Esophagus muscularis mucosa (tissue), 4 donors: Measurements from ENCODE around the gene CFH. TPM values are rescaled to one million over a fixed set of nuclear protein-coding genes. Genes with fewer than 3 reads are reported as not detected.
A peak's percentile ranks its signal among the peaks of the same experiment; 100 is the strongest.
"Not testable (repeated sequence)": the region's sequence is repeated elsewhere in the genome, so short reads cannot be mapped to it uniquely, and the experiment has no call there.

Experiments used
- DNase-seq: peaks from one replicate; pipeline ENCODE4 v3.0.0-alpha.2; 2017; ENCODE audit errors: extremely low spot score
- H3K27ac ChIP-seq, 4 donors: fragments of 200-600 bp; sonication (generic); replicated peaks in 1 of 4; 1 replicate in 3 of 4; 2 replicates in 1 of 4; pipeline ENCODE4 v1.5.1; 2016 to 2019; ENCODE audit warnings: mild to moderate bottlenecking in 1 of 4
- H3K27me3 ChIP-seq, 4 donors: fragments of 200-600 bp; sonication (generic); one replicate each; pipeline versions ENCODE4 v1.5.1 to v1.6.0; 2016 to 2019
- H3K36me3 ChIP-seq, 4 donors: fragments of 200-600 bp; sonication (generic); one replicate each; pipeline ENCODE4 v1.5.1; 2016 to 2019
- H3K4me1 ChIP-seq, 4 donors: fragments of 200-600 bp; sonication (generic); one replicate each; pipeline ENCODE4 v1.5.1; 2016 to 2019
- H3K4me3 ChIP-seq, 4 donors: fragments of 200-600 bp; sonication (generic); 1 replicate in 2 of 4; 2 replicates in 2 of 4; pipeline ENCODE4 v1.5.1; 2016 to 2019; ENCODE audit warnings: mild to moderate bottlenecking in 4 of 4, moderate library complexity in 1 of 4
- H3K9me3 ChIP-seq, 4 donors: fragments of 200-600 bp; sonication (generic); 1 replicate in 3 of 4; 2 replicates in 1 of 4; pipeline ENCODE4 v1.5.1; 2016 to 2019
- EP300 ChIP-seq: sonication (generic); formaldehyde crosslinking; IDR thresholded peaks from one replicate; pipeline ENCODE4 v1.6.1; 2017; ENCODE audit warnings: antibody characterized with exemption
- POLR2A ChIP-seq: fragments of 450-650 bp; IDR thresholded peaks from one replicate; pipeline ENCODE4 v1.6.1; 2017; ENCODE audit warnings: antibody characterized with exemption, moderate library complexity, mild to moderate bottlenecking, low read depth
- POLR2AphosphoS5 ChIP-seq, 2 donors: sonication (generic); formaldehyde crosslinking; IDR thresholded peaks; one replicate each; pipeline ENCODE4 v1.6.1; 2017; ENCODE audit warnings: antibody characterized with exemption in 2 of 2
- WGBS: methylation state at CpG from one replicate; pipeline ENCODE4 v1.1.5; 2018; 5-methylcytosine and 5-hydroxymethylcytosine counted together
- intact Hi-C: fragments of 100-400 bp; cut with DNase I; formaldehyde crosslinking; loops from one replicate; pipeline ENCODE4 v1.15.1; 2023
- total RNA-seq, 4 donors: library from RNA; depleted of rRNA; stranded (reverse); fragments of >200 nt; gene quantifications; one replicate each; pipeline versions ENCODE4 v1.1.0 to v1.2.1, GENCODE V29; 2016
- TF ChIP-seq, protein P1 (sequence below), 3 experiments: fragments of 200-600 bp in 2 of 3; fragments of 450-650 bp in 1 of 3; sonication (generic) in 2 of 3; IDR thresholded peaks; one replicate each; pipeline ENCODE4 v1.5.1; 2017 to 2019; ENCODE audit warnings: antibody characterized with exemption in 3 of 3, mild to moderate bottlenecking in 2 of 3, moderate library complexity in 1 of 3

CFH gene
- total RNA-seq, 4 donors from 2014 or later = 36.1 to 63.8 (median 53.1) TPM

DNA sequence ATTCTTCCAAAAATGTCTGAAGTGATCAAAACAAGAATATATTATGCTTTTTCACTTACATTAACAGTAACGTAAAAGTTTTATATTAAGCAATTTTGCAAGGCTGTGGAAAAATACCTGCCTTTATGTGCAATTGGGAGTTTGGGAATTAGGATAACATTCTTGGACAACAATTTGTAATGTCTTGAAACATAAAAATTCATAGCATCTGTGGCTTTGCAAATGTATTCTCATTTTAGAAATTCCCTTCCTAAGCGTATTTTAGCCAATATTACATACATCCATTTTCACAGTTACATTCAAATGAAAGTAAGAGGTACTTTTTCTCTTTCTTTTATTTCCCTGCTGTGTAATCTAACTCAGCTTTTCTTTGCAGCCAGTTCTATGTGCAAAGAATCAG, 13.4 kb upstream of the CFH start:
- no peak overlapping the region for H3K4me3 ChIP-seq
- no peaks in the 10 kb centered on the region for H3K9me3 ChIP-seq
- 91% methylated on average over 2 of the region's 2 CpGs for WGBS
- TF ChIP-seq POLR2AphosphoS5 (IDR thresholded peaks at IDR 0.05) = no peak
- TF ChIP-seq EP300 = no peak
- TF ChIP-seq POLR2A = no peak
- TF ChIP-seq, protein P1, sequence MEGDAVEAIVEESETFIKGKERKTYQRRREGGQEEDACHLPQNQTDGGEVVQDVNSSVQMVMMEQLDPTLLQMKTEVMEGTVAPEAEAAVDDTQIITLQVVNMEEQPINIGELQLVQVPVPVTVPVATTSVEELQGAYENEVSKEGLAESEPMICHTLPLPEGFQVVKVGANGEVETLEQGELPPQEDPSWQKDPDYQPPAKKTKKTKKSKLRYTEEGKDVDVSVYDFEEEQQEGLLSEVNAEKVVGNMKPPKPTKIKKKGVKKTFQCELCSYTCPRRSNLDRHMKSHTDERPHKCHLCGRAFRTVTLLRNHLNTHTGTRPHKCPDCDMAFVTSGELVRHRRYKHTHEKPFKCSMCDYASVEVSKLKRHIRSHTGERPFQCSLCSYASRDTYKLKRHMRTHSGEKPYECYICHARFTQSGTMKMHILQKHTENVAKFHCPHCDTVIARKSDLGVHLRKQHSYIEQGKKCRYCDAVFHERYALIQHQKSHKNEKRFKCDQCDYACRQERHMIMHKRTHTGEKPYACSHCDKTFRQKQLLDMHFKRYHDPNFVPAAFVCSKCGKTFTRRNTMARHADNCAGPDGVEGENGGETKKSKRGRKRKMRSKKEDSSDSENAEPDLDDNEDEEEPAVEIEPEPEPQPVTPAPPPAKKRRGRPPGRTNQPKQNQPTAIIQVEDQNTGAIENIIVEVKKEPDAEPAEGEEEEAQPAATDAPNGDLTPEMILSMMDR (IDR thresholded peaks at IDR 0.05) = no peak
- H3K4me1 ChIP-seq = no peaks in the 10 kb centered on the region
- intact Hi-C loops = no loop called here
- DNase-seq = no peak
- no peak overlapping the region for H3K27ac ChIP-seq
- no peaks in the 10 kb centered on the region for H3K36me3 ChIP-seq
- H3K27me3 ChIP-seq = no peaks in the 10 kb centered on the region

DNA sequence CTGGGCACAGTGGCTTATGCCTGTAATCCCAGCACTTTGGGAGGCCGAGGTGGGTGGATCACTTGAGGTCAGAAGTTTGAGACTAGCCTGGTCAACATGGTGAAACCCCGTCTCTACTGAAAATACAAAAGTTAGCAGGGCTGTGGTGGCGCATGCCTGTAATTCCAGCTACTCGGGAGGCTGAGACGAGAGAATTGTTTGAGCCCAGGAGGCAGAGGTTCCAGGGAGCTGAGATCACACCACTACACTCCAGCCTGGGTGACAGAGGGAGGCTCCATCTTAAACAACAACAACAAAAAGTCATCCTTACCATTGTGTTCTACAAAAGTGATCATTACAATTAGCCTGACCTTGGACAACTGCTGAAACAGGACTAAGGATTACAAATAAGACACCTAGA, 12.6 kb upstream of the CFH start:
- DNase-seq, H3K36me3 ChIP-seq, H3K27ac ChIP-seq, H3K4me1 ChIP-seq, intact Hi-C loops, H3K27me3 ChIP-seq, H3K9me3 ChIP-seq, H3K4me3 ChIP-seq: not testable (repeated sequence)
- 79% methylated on average over 5 of the region's 5 CpGs for WGBS

DNA sequence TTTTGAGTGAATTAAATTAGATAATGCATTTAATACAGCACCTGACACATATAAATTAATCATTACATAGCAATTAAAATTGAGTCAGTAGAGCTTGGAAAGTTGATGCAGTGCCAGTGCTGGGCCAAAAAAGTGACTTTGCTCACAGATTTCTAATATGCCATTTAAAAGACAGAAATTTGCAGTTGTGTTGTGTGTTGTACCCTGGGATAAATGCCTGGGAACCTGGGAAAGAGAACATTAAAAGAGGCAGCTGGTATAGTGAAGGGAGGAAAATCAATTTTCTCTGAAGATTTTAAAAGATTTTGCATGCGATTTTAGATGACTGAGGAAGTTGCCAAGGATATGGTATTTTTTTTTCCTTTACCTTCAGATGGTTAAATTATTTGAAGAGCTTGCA, 10.9 kb upstream of the CFH start:
- TF ChIP-seq POLR2AphosphoS5 (IDR thresholded peaks at IDR 0.05) (no peak), EP300 (no peak), POLR2A (no peak)

DNA sequence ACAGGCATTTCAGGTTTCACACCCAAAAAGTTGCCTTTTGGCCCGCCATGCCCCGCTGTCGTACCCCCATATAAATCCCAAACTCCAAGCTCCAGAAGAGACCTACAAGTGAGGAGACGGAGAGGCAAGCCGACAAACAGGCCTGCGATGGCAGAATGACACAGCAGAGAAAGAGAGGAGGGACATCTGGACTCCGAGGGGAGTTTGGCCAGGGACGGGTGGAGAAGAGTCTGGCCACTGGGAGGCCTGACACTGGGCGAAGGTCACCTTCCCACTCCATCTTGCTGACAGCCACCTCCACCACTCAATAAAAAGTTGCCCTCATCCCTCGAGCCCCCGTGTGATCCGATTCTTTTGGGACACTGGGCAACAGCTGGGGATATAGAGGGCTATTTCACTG, 1.9 kb upstream of the CFH start:
- TF ChIP-seq, protein P1 (IDR thresholded peaks at IDR 0.05) = no peak
- TF ChIP-seq POLR2AphosphoS5 (IDR thresholded peaks at IDR 0.05) (no peak), EP300 (no peak), POLR2A (no peak)
- intact Hi-C loops = no loop called here

More for the DNA sequence above, 10.9 kb upstream of the CFH start:
- Histone ChIP-seq H3K4me3 (no peak overlapping the region), H3K4me1 (no peaks in the 10 kb centered on the region), H3K9me3 (no peaks in the 10 kb centered on the region), H3K36me3 (no peaks in the 10 kb centered on the region), H3K27ac (no peak overlapping the region), H3K27me3 (no peaks in the 10 kb centered on the region)
- DNase-seq = no peak
- WGBS = 89% methylated on average over 1 of the region's 1 CpG
- intact Hi-C loops = no loop called here

DNA sequence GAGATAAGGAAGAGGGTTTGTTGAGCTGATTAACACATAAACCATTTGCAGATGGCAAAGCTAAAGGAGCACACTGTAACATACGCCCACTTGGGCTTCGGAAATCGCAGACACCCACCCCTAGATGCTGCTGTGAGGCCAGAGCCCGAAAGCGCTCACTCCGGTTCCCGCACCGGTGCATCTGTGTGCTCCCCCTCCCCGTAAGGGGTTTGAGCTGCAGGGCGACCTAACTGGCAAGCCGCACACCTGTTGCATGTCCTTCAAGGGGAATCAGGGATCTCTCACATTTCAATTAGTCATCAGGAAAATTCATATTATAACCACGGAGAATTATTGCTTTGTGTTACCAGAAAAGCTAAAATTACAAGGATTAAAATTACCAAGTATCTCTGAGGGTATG, 1.4 kb upstream of the CFH start:
- Histone ChIP-seq H3K36me3 (no peaks in the 10 kb centered on the region), H3K27me3 (no peaks in the 10 kb centered on the region), H3K4me1 (no peaks in the 10 kb centered on the region), H3K4me3 (no peak overlapping the region), H3K27ac (no peak overlapping the region), H3K9me3 (no peaks in the 10 kb centered on the region)
- intact Hi-C loops = no loop called here
- WGBS = 97% methylated on average over 11 of the region's 12 CpGs
- no peak for DNase-seq
- TF ChIP-seq POLR2AphosphoS5 (IDR thresholded peaks at IDR 0.05) (no peak), POLR2A (no peak), EP300 (no peak)
- TF ChIP-seq, protein P1 (IDR thresholded peaks at IDR 0.05) = no peak

More for the DNA sequence above, 1.9 kb upstream of the CFH start:
- no peak for DNase-seq
- no peaks in the 10 kb centered on the region for H3K4me1 ChIP-seq
- H3K9me3 ChIP-seq = no peaks in the 10 kb centered on the region
- no peak overlapping the region for H3K27ac ChIP-seq
- H3K36me3 ChIP-seq = no peaks in the 10 kb centered on the region
- WGBS = 94% methylated on average over 11 of the region's 12 CpGs
- no peaks in the 10 kb centered on the region for H3K27me3 ChIP-seq
- H3K4me3 ChIP-seq = no peak overlapping the region

DNA sequence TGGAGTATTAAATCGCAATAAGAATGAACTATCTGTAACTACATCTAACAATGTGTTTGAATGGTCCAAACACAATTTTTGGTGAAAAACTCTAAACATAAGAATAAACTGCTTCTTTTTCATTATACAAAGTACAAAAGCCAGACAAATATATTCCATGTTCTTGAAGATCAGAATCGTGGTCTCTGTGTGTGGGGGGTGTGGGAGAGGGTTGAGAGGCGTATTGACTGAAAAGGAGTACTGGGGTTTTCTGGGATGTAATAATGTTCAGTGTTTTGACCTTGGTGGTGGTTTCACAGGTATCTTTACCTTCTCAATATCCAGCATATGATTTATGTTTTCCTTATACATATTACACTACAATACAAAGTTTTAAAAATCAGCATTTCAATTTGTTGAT, 764 bp upstream of the CFH start:
- Histone ChIP-seq H3K36me3 (no peaks in the 10 kb centered on the region), H3K27ac (peak overlapping the region in 3 of 4 donors; percentile 12 to 42 (median 22)), H3K4me1 (no peaks in the 10 kb centered on the region), H3K27me3 (no peaks in the 10 kb centered on the region), H3K4me3 (peak overlapping the region in 1 of 4 donors; percentile 52), H3K9me3 (no peaks in the 10 kb centered on the region)
- DNase-seq = no peak
- WGBS = 91% methylated on average over 3 of the region's 3 CpGs
- intact Hi-C loops = no loop called here
- TF ChIP-seq POLR2A (no peak), POLR2AphosphoS5 (IDR thresholded peaks at IDR 0.05) (no peak), EP300 (no peak)
- TF ChIP-seq, protein P1 (IDR thresholded peaks at IDR 0.05) = no peak
